HG02885 (cell line): ENCODE measurements around the gene CCL15.
"Not testable (repeated sequence)": the region's sequence is repeated elsewhere in the genome, so short reads cannot be mapped to it uniquely, and the experiment has no call there.

ENCODE experiments used
- ATAC-seq: cut with Tn5 transposase; IDR thresholded peaks from one replicate; pipeline ENCODE4 v1.9.1; 2021; ENCODE audit warnings: mild to moderate bottlenecking; ENCODE audit not compliant: unreplicated experiment, poor library complexity

CCL15 gene, protein sequence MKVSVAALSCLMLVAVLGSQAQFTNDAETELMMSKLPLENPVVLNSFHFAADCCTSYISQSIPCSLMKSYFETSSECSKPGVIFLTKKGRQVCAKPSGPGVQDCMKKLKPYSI

DNA sequence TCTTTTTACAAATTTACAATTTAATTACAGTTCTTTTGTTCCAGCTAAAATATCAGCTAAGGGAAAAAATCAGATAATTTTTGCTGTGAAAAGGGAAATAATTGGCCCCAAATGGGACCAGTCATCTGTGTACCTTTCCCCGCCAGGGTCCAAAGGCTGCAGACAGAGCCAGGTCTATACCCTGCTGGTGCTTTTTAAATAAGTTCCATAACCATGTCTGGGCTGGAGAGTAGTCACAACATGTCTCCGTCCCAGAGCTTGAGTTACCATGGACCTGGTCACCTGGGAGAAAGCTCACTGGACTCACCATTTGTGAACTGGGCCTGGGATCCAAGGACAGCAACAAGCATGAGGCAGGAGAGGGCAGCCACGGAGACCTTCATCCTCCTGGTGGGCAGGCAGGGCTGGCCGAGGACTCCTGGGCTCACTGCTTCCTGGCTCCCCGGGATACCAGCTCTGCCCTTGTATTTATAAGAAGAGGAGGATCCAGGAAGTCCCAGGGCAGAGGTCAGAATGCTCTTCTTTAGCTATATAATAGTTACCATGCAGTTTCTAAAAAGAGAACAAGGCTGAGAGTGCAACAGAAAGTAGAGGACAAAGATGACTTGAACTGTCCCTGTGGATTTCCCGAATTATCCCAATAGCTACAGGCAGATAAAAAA, at the start of gene CCL15:
CCL15 (minus strand) TSS at position 444 of the 662 bp plus-strand sequence; CDS start at position 383, 61 bp downstream.
- ATAC-seq = no peak

GRCh38 chr17:36049643-36050042, 48.3 kb upstream of the CCL15 start:
- ATAC-seq = no peak

GRCh38 chr17:36048066-36048465, 46.7 kb upstream of the CCL15 start:
- no peak for ATAC-seq

DNA sequence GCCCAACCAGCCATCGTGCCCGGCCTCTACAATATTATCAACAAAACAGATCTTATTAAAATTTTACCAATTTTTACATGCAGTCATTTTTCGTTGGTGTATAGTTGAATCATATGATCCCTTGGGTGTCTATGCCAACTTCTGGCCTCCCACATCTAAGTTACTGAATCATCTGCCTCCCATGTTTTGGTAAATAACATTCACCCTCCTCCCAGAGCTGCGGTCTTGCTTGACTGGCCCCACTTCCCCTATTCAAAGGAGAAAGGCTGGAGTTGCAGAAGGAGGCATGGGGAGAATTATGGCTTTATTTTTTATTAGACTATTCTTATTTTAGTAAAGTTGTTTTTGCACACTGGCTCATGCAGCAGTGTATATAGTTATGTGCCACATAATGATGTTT, 34.9 kb upstream of the CCL15 start:
- no peak for ATAC-seq

DNA sequence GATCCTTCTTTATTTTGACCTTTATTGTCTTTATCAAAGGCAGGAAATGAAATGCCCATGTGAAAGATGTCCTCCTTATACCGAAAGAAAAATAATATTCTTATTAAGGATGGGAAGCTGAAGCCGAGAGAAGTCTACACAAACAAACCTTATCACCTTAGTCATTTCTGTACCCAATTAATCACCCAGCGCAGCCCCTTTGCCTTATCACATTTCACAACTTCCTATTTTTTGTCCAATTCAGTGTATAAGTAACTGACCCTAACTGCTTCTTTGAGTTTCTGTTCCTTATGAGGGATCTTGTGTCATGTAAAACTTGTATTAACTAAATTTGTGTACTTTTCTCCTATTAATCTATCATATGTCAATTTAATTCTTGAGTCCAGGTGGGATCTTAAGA, 32.8 kb upstream of the CCL15 start:
- no peak for ATAC-seq

GRCh38 chr17:36030956-36031355, 29.6 kb upstream of the CCL15 start:
- ATAC-seq = no peak

DNA sequence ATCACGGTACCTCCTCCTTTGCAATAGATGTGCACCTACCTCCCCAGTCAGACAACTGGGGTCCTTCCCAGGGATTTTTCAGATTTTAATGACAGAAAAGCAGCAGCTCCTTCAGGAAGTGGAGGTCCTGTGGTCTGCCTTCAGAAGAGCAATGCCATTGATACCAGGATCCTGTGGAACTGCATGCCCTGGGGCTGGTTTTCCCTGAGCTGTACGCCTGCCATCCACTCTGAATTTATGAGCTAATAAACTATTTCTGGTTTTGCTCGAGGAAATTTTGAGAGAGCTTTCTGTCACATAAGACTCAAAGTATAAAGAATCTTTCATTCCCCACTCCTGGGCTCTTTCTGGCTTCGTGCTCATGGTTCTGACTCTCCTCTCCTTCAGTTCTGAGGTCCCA, 26.4 kb upstream of the CCL15 start:
- no peak for ATAC-seq

GRCh38 chr17:36024106-36024869, 22.9 kb upstream of the CCL15 start:
- ATAC-seq = no peak

DNA sequence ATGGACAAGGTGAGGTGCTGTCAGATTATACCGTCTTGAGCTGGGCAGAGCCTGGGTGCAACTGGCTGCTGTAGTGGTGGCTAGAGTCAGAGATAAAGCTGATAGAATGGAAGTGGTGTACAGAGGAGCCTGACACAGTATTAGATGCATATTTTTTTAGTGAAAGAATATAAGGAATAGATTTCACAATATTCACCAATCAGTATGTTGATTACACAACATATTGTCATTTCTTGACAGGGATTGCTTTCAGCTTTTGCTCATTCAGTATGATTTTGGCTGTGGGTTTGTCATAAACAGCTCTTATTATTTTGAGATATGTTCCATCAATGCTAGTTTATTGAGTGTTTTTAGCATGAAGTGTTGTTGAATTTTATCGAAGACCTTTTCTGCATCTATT, 18.1 kb upstream of the CCL15 start:
- no peak for ATAC-seq

- ATAC-seq = no peak
Observed at GRCh38 chr17:36017799-36018198, 16.4 kb upstream of the CCL15 start, which contains the start of gene CCL23. Gene CCL23, minus strand, starts transcription at chr17:36017972. Its CDS starts 75 bp downstream, at chr17:36017897.

DNA sequence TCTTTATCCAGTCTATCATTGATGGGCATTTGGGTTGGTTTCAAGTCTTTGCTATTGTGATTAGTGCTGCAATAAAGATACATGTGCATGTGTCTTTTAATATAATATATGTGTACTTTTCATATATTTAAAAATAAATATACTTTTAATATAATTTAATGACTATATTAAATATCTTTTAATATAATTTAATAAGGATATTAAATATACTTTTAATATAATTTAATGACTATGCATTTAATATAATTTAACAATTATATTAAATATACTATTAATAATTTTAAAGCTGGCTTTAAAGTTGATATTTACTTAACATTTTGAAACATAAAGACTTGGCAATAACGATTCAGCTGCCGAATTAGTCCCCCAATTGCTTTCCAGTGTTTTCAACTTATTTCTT, 15.2 kb upstream of the CCL15 start:
- no peak for ATAC-seq

- ATAC-seq = not testable (repeated sequence)
Observed at GRCh38 chr17:36015895-36016294, 14.5 kb upstream of the CCL15 start.

DNA sequence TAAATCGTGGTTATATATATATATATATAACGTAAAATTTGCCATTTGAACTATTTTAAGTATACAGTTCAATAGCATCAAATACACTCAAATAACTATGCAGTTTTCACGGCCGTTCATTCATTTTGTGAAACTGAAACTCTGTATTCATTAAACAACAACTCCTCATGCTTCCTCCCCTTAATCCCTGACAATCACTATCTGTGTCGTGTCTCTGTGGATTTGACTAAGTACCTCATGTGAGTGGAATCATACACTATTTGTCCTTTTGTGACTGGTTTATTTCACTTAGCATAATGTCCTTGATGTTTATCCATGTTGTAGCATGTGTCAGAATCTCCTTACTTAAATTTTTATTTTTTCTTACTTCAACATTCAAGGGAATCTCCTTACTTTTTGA, 13.6 kb upstream of the CCL15 start:
- no peak for ATAC-seq

GRCh38 chr17:36011201-36011600, 9.8 kb upstream of the CCL15 start:
- no peak for ATAC-seq

GRCh38 chr17:36008998-36009665, 7.8 kb upstream of the CCL15 start:
- ATAC-seq = no peak

DNA sequence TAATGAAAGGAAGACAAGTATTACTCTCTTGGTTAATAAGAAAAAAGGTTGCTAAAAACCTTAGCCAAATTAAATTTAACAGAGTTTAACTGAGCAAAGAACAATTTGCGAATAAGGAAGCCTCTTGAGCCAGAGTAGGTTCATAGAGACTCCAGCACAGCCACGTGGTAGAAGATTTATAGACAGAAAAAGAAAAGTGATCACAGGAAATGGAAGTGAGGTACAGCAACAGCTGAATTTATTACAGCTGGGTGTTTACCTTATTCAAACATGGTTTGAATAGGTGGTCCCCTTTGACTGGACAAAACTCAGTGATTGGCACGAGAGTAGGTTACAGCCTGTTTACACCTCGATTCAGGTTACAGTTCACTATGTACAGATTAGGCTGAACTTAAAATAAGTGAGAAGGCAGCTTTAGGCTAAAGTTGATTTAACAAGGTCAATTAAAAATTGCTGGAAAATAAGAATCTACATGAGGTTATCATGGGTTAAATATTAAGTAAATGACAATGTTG, 3.3 kb upstream of the CCL15 start:
- ATAC-seq = no peak

DNA sequence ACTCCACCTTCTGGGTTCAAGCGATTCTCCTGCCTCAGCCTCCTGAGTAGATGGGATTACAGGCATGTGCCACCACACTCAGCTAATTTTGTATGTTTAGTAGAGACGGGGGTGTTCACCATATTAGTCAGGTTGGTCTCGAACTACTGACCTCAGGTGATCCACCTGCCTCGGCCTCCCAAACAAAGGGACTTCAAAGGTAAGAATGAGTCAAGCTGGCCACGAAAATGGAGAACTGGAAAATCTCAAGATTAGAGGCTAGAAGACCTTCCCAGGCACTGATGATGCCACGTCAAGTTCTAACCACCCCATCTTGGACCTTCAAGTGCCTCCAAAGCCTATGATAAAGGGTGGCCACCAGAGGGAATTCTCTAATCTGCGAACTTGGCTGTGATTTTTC, 1.3 kb upstream of the CCL15 start:
- no peak for ATAC-seq

DNA sequence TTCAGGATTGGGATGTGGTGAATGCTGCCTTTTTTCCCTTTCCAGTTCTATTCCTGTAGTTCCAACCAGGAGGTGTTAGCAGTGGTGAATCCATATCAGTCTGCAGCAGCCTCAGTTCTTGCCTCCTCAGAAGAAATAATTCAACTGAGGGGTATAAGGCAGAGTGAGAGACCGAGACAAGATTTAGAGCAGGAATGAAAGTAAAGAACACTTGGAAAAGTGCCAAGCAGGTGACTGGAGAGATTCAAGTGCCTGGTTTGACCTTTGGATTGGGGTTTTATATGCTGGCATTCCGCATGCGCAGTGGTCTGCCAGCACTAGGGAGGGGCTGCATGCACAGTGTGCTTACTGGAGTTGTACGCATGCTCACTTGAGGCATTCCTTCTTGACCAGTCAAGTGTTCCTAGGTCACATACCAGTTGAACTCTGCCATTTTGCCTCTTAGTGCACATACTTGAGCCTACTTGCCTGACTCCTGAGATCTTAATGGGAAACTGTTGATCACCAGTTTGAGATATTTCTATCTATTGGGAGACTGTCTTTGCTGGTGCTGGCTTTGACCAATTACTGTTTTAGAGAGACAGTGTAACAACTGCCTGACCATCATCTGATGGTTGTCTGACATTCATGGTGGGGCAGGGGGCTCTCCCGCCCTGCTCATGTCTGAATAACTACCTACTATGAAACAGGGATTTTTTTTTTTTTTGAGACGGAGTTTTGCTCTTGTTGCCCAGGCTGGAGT, 680 bp upstream of the CCL15 start:
- ATAC-seq = no peak

- ATAC-seq = no peak
Observed at GRCh38 chr17:36000732-36001109, 632 bp downstream of the CCL15 start.

DNA sequence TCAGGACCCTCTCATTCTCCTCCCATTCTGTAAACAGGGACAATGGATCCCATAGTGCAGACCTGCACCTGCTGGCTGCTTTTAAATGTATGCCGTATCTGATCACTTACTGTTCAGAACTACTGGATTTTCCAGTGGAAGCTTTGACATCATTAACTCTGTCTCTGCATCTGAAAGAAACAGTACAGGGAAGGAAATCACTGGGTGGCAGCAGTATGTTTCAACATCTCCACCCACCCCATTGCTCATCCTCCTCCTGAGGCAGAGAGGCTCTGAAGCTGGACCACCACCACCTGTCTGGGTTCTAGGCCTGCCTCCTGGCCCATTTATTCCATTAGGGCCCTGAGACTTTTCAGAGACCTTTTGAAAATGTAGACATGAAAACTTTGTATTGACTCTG, 2.6 kb downstream of the CCL15 start:
- no peak for ATAC-seq
